GM08714 (cell line): Measurements from ENCODE around the gene SPG11.
"Not testable (repeated sequence)": the region's sequence is repeated elsewhere in the genome, so short reads cannot be mapped to it uniquely, and the experiment has no call there.

Experiments
- H3K4me3 ChIP-seq: fragments of 200-500 bp; sonication (Bioruptor generic); 2 replicates; pipeline ENCODE4 v1.5.1; 2014; ENCODE audit warnings: mild to moderate bottlenecking, low read length, inconsistent platforms
- ZNF274 ChIP-seq: IDR thresholded peaks from 2 replicates; pipeline ENCODE4 v1.6.1; 2012; ENCODE audit warnings: mild to moderate bottlenecking, low read depth, low read length

Gene SPG11, protein sequence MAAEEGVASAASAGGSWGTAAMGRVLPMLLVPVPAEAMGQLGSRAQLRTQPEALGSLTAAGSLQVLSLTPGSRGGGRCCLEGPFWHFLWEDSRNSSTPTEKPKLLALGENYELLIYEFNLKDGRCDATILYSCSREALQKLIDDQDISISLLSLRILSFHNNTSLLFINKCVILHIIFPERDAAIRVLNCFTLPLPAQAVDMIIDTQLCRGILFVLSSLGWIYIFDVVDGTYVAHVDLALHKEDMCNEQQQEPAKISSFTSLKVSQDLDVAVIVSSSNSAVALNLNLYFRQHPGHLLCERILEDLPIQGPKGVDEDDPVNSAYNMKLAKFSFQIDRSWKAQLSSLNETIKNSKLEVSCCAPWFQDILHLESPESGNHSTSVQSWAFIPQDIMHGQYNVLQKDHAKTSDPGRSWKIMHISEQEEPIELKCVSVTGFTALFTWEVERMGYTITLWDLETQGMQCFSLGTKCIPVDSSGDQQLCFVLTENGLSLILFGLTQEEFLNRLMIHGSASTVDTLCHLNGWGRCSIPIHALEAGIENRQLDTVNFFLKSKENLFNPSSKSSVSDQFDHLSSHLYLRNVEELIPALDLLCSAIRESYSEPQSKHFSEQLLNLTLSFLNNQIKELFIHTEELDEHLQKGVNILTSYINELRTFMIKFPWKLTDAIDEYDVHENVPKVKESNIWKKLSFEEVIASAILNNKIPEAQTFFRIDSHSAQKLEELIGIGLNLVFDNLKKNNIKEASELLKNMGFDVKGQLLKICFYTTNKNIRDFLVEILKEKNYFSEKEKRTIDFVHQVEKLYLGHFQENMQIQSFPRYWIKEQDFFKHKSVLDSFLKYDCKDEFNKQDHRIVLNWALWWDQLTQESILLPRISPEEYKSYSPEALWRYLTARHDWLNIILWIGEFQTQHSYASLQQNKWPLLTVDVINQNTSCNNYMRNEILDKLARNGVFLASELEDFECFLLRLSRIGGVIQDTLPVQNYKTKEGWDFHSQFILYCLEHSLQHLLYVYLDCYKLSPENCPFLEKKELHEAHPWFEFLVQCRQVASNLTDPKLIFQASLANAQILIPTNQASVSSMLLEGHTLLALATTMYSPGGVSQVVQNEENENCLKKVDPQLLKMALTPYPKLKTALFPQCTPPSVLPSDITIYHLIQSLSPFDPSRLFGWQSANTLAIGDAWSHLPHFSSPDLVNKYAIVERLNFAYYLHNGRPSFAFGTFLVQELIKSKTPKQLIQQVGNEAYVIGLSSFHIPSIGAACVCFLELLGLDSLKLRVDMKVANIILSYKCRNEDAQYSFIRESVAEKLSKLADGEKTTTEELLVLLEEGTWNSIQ (N-terminal part only)

DNA sequence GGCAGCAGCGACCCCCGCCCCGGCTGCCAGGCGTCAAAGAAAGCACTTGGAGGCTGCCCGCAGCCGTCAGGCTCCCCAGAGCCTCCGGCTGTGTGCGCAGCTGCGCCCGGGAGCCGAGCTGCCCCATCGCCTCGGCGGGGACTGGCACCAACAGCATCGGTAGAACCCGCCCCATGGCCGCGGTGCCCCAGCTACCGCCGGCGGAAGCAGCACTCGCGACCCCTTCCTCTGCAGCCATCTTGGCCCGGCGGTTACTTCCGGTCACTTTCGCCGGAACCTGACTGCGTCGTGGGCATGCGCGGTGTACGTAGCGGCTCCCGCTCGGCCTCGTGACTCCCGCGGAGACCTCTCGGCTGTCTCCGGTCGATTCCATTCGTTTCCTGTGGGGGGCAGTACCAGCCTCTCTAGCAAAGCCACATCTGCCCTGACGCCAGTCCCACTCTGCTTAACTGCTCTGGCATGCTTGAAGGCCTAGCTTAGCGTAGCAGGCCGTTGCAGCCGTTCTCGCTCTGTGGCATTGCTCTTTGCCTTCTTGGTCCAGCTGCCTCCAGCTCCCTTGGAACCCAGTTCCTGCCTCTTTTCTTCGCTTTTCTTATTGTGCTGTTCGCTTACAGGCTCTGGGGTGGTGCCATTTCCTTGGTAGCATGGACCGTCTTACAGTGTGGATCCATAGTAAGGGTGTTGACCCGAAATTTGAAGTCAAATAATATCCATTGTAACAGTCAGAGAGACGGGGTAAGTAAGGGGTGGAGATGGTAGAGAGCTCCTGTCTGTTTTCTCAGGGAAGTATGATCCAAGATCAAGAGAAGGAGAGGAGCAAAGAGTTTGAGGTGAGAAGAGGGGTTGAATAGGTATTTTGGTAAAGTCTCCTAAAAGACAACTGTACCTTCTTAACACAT is at the start of gene SPG11:
Gene SPG11 (minus strand): TSS at position 253 of the 899 bp plus-strand sequence. CDS start 15 bp downstream, at position 238.
- H3K4me3 ChIP-seq = peak within 1 kb of the TSS; percentile 79
- TF ChIP-seq ZNF274 = no peak

DNA sequence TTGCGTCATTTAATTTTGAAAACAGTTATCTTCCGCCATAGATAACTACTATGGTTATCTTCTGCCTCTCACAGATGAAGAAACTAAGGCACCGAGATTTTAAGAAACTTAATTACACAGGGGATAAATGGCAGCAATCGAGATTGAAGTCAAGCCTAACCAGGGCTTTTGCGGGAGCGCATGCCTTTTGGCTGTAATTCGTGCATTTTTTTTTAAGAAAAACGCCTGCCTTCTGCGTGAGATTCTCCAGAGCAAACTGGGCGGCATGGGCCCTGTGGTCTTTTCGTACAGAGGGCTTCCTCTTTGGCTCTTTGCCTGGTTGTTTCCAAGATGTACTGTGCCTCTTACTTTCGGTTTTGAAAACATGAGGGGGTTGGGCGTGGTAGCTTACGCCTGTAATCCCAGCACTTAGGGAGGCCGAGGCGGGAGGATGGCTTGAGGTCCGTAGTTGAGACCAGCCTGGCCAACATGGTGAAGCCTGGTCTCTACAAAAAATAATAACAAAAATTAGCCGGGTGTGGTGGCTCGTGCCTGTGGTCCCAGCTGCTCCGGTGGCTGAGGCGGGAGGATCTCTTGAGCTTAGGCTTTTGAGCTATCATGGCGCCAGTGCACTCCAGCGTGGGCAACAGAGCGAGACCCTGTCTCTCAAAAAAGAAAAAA is 49.0 kb upstream of the SPG11 start:
- no peak for TF ChIP-seq ZNF274
- H3K4me3 ChIP-seq = peak overlapping the region; percentile 96

DNA sequence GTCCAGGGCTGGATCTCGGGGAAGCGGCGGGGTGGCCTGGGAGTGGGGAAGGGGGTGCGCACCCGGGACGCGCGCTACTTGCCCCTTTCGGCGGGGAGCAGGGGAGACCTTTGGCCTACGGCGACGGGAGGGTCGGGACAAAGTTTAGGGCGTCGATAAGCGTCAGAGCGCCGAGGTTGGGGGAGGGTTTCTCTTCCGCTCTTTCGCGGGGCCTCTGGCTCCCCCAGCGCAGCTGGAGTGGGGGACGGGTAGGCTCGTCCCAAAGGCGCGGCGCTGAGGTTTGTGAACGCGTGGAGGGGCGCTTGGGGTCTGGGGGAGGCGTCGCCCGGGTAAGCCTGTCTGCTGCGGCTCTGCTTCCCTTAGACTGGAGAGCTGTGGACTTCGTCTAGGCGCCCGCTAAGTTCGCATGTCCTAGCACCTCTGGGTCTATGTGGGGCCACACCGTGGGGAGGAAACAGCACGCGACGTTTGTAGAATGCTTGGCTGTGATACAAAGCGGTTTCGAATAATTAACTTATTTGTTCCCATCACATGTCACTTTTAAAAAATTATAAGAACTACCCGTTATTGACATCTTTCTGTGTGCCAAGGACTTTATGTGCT is 48.4 kb upstream of the SPG11 start:
- no peak for TF ChIP-seq ZNF274
- H3K4me3 ChIP-seq = peak overlapping the region; percentile 96

DNA sequence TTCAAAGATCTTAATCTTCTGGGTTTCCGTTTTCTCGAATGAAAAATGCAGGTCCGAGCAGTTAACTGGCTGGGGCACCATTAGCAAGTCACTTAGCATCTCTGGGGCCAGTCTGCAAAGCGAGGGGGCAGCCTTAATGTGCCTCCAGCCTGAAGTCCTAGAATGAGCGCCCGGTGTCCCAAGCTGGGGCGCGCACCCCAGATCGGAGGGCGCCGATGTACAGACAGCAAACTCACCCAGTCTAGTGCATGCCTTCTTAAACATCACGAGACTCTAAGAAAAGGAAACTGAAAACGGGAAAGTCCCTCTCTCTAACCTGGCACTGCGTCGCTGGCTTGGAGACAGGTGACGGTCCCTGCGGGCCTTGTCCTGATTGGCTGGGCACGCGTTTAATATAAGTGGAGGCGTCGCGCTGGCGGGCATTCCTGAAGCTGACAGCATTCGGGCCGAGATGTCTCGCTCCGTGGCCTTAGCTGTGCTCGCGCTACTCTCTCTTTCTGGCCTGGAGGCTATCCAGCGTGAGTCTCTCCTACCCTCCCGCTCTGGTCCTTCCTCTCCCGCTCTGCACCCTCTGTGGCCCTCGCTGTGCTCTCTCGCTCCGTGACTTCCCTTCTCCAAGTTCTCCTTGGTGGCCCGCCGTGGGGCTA is 47.8 kb upstream of the SPG11 start, which contains the start of the genes B2M and PATL2:
Gene B2M (plus strand): TSS at position 422 of the 647 bp plus-strand sequence. CDS start 30 bp downstream, at position 452.
Gene PATL2 (minus strand): TSS at position 228 of the 647 bp plus-strand sequence. CDS start 34,833 bp downstream, outside the sequence.
- H3K4me3 ChIP-seq = peak within 1 kb of the TSS; percentile 96
- TF ChIP-seq ZNF274 = no peak

DNA sequence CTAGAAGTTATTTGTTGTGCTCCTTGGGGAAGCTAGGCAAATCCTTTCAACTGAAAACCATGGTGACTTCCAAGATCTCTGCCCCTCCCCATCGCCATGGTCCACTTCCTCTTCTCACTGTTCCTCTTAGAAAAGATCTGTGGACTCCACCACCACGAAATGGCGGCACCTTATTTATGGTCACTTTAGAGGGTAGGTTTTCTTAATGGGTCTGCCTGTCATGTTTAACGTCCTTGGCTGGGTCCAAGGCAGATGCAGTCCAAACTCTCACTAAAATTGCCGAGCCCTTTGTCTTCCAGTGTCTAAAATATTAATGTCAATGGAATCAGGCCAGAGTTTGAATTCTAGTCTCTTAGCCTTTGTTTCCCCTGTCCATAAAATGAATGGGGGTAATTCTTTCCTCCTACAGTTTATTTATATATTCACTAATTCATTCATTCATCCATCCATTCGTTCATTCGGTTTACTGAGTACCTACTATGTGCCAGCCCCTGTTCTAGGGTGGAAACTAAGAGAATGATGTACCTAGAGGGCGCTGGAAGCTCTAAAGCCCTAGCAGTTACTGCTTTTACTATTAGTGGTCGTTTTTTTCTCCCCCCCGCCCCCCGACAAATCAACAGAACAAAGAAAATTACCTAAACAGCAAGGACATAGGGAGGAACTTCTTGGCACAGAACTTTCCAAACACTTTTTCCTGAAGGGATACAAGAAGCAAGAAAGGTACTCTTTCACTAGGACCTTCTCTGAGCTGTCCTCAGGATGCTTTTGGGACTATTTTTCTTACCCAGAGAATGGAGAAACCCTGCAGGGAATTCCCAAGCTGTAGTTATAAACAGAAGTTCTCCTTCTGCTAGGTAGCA is 47.0 kb upstream of the SPG11 start:
- no peak for TF ChIP-seq ZNF274
- peak overlapping the region; percentile 96 for H3K4me3 ChIP-seq

DNA sequence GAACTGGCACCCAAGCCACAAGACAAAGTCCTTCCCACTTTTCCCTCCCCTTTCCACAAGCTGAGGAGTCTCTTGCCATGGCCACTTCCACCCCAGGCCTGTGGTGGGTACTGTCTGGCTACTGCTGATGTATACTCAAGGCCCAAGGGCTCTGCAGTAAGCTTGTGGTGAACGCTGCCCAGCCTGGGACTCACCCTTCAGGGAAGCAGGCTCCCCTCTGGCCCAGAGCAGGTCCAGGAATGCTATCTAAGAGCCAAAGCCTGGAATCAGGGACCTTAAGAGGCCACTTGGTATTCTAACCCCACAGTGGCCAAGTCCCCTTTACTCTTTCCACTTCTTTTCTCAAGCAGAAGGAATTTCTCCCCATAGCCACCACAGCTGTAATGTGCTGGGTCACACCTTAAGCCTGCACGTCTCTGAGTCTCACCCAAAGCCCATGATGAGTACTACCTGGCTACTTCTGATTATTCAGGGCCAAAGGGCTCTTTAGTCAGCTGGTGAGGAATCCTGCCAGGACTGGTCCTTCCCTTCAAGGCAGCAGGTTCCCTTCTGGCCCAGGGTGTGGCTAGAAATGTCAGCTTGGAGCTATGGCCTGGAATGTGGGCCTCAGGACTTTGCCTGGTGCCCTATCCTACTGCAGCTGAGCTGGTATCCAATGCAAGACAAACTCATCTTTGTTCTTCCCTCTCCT is 43.6 kb upstream of the SPG11 start:
- H3K4me3 ChIP-seq = no peak overlapping the region
- TF ChIP-seq ZNF274 = no peak

DNA sequence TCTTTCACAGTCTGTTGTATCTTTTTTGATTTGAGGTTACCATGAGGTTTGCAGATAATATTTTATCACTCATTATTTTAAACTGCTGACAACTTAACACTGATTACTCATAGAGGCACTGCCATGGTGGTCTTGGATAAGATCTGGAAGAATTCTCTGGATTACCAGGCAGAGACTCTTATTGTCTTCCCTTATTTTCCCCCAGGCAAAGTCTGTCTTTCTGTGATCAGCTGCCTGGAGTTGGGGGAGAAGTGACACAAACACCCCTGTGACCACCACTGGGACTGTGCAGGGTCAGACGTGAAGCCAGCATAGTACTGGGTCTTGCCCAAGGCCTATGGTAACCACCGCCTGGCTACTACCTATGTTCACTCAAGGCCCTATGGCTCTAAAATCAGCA is 42.9 kb upstream of the SPG11 start:
- H3K4me3 ChIP-seq = no peak overlapping the region
- TF ChIP-seq ZNF274 = no peak

DNA sequence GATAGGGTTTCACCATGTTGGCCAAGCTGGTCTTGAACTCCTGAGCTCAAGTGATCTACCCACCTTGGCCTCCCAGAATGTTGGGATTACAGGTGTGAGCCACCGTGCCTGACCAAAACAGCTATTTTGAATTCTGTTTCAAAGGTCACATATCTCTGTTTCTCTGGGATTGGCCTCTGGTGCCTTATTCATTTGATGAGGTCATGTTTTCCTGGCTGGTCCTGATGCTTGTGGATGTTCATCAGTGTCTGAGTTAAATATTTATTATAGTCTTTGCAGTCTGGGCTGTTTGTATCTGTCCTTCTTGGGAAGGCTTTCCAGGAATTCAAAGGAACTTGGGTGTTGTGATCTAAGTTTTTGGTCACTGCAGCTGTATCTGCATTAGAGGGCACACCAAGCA is 42.5 kb upstream of the SPG11 start:
- TF ChIP-seq ZNF274 = no peak
- H3K4me3 ChIP-seq = no peak overlapping the region

DNA sequence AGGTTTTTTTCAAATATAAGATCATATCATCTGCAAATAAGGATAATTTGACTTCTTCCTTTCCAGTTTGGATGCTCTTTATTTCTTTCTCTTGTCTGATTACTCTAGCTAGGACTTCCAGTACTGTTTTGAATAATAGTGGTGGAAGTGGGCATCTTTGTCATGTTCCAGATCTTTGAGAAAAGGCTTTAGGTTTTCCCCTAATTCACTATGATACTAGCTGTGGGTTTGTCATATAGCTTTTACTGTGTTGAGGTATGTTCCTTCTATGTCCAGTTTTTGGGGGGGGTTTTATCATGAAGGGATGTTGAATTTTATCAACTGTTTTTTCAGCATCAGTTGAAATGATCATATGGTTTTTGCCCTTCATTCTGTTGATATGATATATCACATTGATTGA is 37.2 kb upstream of the SPG11 start:
- not testable (repeated sequence) for H3K4me3 ChIP-seq

DNA sequence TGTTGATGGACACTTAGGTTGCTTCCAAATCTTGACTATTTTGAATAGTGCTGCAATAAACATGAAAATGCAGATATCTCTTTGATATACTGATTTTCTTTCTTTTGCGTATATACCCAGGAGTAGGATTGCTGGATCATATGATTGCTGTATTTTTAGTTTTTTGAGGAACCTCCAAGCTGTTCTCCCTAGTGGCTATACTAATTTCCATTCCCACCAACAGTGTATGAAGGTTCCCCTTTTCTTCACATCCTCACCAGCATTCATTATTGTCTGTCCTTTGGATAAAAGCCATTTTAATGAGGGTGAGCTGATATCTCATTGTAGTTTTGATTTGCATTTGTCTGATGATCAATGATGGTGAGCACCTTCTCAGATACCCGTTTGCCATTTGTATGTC is 35.2 kb upstream of the SPG11 start:
- H3K4me3 ChIP-seq = no peak overlapping the region

More for the DNA sequence above, 35.2 kb upstream of the SPG11 start:
- TF ChIP-seq ZNF274 = no peak
